HG03378 (cell line): ENCODE measurements around the gene GM2A.
"Not testable (repeated sequence)": the region's sequence is repeated elsewhere in the genome, so short reads cannot be mapped to it uniquely, and the experiment has no call there.

Source experiments
- ATAC-seq: cut with Tn5 transposase; IDR thresholded peaks from one replicate; pipeline ENCODE4 v1.9.1; 2021; ENCODE audit warnings: mild to moderate bottlenecking, moderate library complexity; ENCODE audit not compliant: unreplicated experiment

The GM2A gene

GRCh38 chr5:151251001-151251551, 1.9 kb upstream of the GM2A start:
- ATAC-seq: no peak

GRCh38 chr5:151251621-151252020, 1.4 kb upstream of the GM2A start:
- ATAC-seq: no peak

- ATAC-seq: no peak
Observed at GRCh38 chr5:151253605-151253950, 593 bp downstream of the GM2A start.

- no peak for ATAC-seq
Observed at GRCh38 chr5:151254556-151254955, 1.6 kb downstream of the GM2A start.

GRCh38 chr5:151254990-151255389, 2.0 kb downstream of the GM2A start:
- ATAC-seq: not testable (repeated sequence)

- peak; percentile 50 for ATAC-seq
Observed at GRCh38 chr5:151255621-151256286, 2.8 kb downstream of the GM2A start.

GRCh38 chr5:151257731-151258181, 4.8 kb downstream of the GM2A start:
- ATAC-seq: peak; percentile 33

- ATAC-seq: no peak
Observed at GRCh38 chr5:151258201-151258611, 5.2 kb downstream of the GM2A start.

GRCh38 chr5:151258816-151259215, 5.8 kb downstream of the GM2A start:
- ATAC-seq: no peak

GRCh38 chr5:151259931-151260330, 6.9 kb downstream of the GM2A start:
- no peak for ATAC-seq

- no peak for ATAC-seq
Observed at GRCh38 chr5:151262532-151262931, 9.5 kb downstream of the GM2A start.

GRCh38 chr5:151264113-151264512, 11.1 kb downstream of the GM2A start:
- ATAC-seq: peak; percentile 70

GRCh38 chr5:151267491-151268260, 14.7 kb downstream of the GM2A start:
- no peak for ATAC-seq

- ATAC-seq: peak; percentile 95
Observed at GRCh38 chr5:151270599-151270998, 17.6 kb downstream of the GM2A start.

GRCh38 chr5:151271336-151271735, 18.4 kb downstream of the GM2A start:
- no peak for ATAC-seq

- ATAC-seq: no peak
Observed at GRCh38 chr5:151274666-151275065, 21.7 kb downstream of the GM2A start.

GRCh38 chr5:151275803-151276202, 22.8 kb downstream of the GM2A start:
- ATAC-seq: no peak

GRCh38 chr5:151278845-151279244, 25.9 kb downstream of the GM2A start:
- ATAC-seq: no peak

- ATAC-seq: no peak
Observed at GRCh38 chr5:151280443-151280842, 27.5 kb downstream of the GM2A start.

GRCh38 chr5:151281001-151281639, 28.1 kb downstream of the GM2A start:
- no peak for ATAC-seq

- no peak for ATAC-seq
Observed at GRCh38 chr5:151283120-151283825, 30.3 kb downstream of the GM2A start.
